Adrenal gland (tissue), 5 donors: ENCODE results near the gene NGRN.

ENCODE experiments used
- POLR2A ChIP-seq, 2 donors: fragments of 450-650 bp; IDR thresholded peaks; one replicate each; pipeline ENCODE4 v1.6.1; 2017; ENCODE audit warnings: antibody characterized with exemption in 2 of 2, mild to moderate bottlenecking in 2 of 2, moderate library complexity in 1 of 2
- TF ChIP-seq, protein P1 (sequence below), 6 experiments: fragments of 450-650 bp in 4 of 6; fragments of 200-600 bp in 2 of 6; sonication (generic) in 1 of 6; IDR thresholded peaks; 1 replicate in 5 of 6; 2 replicates in 1 of 6; pipeline versions ENCODE4 v1.5.1 to v1.8.0; 2016 to 2021; ENCODE audit warnings: antibody characterized with exemption in 6 of 6, mild to moderate bottlenecking in 2 of 6, moderate library complexity in 1 of 6
- donor health status: DM: no; HTN: no; CAD: no.

DNA sequence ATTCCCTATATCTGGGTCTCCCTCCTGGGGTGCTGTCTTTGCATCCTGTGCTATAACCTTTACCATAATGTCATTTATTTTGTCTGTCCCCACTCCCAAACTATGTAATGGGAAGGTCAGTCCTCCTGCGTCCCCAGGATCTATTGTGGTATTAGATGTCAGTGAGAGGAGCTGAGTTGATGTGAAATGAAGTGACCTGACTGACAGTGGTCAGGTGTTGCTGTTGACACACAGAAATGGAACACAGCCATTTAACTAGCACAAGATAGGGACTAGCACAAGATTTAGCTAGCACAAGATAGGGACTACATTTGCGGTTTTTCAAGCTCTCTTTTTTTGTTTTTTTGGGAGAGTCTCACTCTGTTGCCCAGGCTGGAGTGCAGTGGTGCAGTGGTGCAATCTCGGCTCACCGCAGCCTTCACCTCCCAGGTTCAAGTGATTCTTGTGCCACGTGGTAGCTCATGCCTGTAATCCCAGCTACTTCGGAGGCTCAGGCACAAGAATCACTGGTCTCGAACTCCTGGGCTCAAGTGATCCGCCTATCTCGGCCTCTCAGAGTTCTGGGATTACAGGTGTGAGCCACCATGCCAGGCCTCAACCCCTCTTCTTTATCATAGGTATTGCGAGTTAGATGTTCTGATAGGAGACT, 5.2 kb downstream of the NGRN start:
- TF ChIP-seq, protein P1, sequence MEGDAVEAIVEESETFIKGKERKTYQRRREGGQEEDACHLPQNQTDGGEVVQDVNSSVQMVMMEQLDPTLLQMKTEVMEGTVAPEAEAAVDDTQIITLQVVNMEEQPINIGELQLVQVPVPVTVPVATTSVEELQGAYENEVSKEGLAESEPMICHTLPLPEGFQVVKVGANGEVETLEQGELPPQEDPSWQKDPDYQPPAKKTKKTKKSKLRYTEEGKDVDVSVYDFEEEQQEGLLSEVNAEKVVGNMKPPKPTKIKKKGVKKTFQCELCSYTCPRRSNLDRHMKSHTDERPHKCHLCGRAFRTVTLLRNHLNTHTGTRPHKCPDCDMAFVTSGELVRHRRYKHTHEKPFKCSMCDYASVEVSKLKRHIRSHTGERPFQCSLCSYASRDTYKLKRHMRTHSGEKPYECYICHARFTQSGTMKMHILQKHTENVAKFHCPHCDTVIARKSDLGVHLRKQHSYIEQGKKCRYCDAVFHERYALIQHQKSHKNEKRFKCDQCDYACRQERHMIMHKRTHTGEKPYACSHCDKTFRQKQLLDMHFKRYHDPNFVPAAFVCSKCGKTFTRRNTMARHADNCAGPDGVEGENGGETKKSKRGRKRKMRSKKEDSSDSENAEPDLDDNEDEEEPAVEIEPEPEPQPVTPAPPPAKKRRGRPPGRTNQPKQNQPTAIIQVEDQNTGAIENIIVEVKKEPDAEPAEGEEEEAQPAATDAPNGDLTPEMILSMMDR (IDR thresholded peaks at IDR 0.05) = no peak
- TF ChIP-seq POLR2A (IDR thresholded peaks at IDR 0.05) = no peak
